WTC11 (cell line): ENCODE data around the gene ELN.

Experiments
- CTCF ChIP-seq: fragments of 200-600 bp; IDR thresholded peaks from 2 replicates; pipeline ENCODE4 v1.8.0; 2022; ENCODE audit warnings: antibody characterized with exemption
- ELF4 ChIP-seq: sonication (generic); formaldehyde crosslinking; IDR thresholded peaks from 2 replicates; pipeline ENCODE4 v1.8.1; 2022; ENCODE audit warnings: low read depth, mild to moderate bottlenecking, moderate library complexity, missing genetic modification reagents
- NFYB ChIP-seq: sonication (generic); formaldehyde crosslinking; conservative IDR thresholded peaks from 2 replicates; pipeline ENCODE4 v1.8.0; 2022; ENCODE audit warnings: low read depth, missing genetic modification reagents
- RELA ChIP-seq: sonication (generic); formaldehyde crosslinking; IDR thresholded peaks from 2 replicates; pipeline ENCODE4 v1.8.1; 2022; ENCODE audit warnings: missing genetic modification reagents, mild to moderate bottlenecking, borderline replicate concordance
- ZNF138 ChIP-seq: sonication (generic); formaldehyde crosslinking; conservative IDR thresholded peaks from 2 replicates; pipeline ENCODE4 v1.8.1; 2022; ENCODE audit warnings: mild to moderate bottlenecking, moderate library complexity, missing genetic modification reagents
- ZNF232 ChIP-seq: sonication (generic); formaldehyde crosslinking; IDR thresholded peaks from 2 replicates; pipeline ENCODE4 v1.8.0; 2022; ENCODE audit warnings: mild to moderate bottlenecking, missing genetic modification reagents
- TF ChIP-seq, protein P1 (sequence below): sonication (generic); formaldehyde crosslinking; IDR thresholded peaks from 2 replicates; pipeline ENCODE4 v1.8.1; 2022; ENCODE audit warnings: low read depth, missing genetic modification reagents, borderline replicate concordance

- TF ChIP-seq CTCF: no peak
- no peak for TF ChIP-seq NFYB (CRISPR knock-in tag)
- no peak for TF ChIP-seq ELF4 (CRISPR knock-in tag)
- TF ChIP-seq RELA (CRISPR knock-in tag): no peak
- no peak for TF ChIP-seq ZNF232
- no peak for TF ChIP-seq ZNF138 (CRISPR knock-in tag)
- TF ChIP-seq, protein P1, sequence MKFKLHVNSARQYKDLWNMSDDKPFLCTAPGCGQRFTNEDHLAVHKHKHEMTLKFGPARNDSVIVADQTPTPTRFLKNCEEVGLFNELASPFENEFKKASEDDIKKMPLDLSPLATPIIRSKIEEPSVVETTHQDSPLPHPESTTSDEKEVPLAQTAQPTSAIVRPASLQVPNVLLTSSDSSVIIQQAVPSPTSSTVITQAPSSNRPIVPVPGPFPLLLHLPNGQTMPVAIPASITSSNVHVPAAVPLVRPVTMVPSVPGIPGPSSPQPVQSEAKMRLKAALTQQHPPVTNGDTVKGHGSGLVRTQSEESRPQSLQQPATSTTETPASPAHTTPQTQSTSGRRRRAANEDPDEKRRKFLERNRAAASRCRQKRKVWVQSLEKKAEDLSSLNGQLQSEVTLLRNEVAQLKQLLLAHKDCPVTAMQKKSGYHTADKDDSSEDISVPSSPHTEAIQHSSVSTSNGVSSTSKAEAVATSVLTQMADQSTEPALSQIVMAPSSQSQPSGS (CRISPR knock-in tag): no peak
Measured at GRCh38 chr7:74029089-74029785, 1.3 kb downstream of the ELN start.
